GM19099 (cell line): ENCODE data around the gene TGFBR2.

ENCODE experiments used
- POLR2A ChIP-seq: IDR thresholded peaks from 3 replicates; pipeline ENCODE4 v1.6.1; 2011; ENCODE audit warnings: low read depth; ENCODE audit not compliant: insufficient read length; ENCODE audit errors: extremely low read depth

TGFBR2 gene

GRCh38 chr3:30737743-30738499, 131.5 kb downstream of the TGFBR2 start:
- no peak for TF ChIP-seq POLR2A

- no peak for TF ChIP-seq POLR2A
These were observed 132.2 kb downstream of the TGFBR2 start for GRCh38 chr3:30738605-30739004.

GRCh38 chr3:30741889-30742288, 135.5 kb downstream of the TGFBR2 start:
- TF ChIP-seq POLR2A, result no peak

- no peak for TF ChIP-seq POLR2A
These were observed 136.6 kb downstream of the TGFBR2 start for GRCh38 chr3:30742796-30743619.
